SK-N-SH (cell line): Measurements from ENCODE around the gene SFMBT2. TPM values are rescaled to one million over a fixed set of nuclear protein-coding genes. Genes with fewer than 3 reads are reported as not detected.

Source experiments
- CTCF ChIA-PET: fragments of 300-600, 350-600 bp; formaldehyde crosslinking; extraction: SDS; loops from one replicate; lab custom pipeline; 2021; lab: Yijun Ruan, JAX
- POLR2A ChIA-PET: fragments of 350-600 bp; sonication (Branson Sonifier 250); formaldehyde crosslinking; extraction: SDS; loops from one replicate; lab custom pipeline; 2020; ENCODE audit warnings: antibody characterized with exemption, inconsistent platforms; lab: Yijun Ruan, JAX
- DNase-seq: peaks from one replicate; pipeline ENCODE4 v3.0.0; 2012
- H2AFZ ChIP-seq: fragments of 200-600 bp; sonication (generic); 2 replicates; pipeline ENCODE4 v1.8.1; 2016; ENCODE audit warnings: antibody characterized with exemption, mild to moderate bottlenecking, low read depth
- H3F3A ChIP-seq: fragments of 200-600 bp; sonication (generic); replicated peaks from 2 replicates; pipeline ENCODE3; 2016; ENCODE audit warnings: antibody characterized with exemption, mild to moderate bottlenecking; ENCODE audit not compliant: insufficient read depth
- H3K27ac ChIP-seq, 2 experiments: fragments of 200-500 bp in 1 of 2; fragments of 200-600 bp in 1 of 2; sonication (Bioruptor generic) in 1 of 2; sonication (generic), shearing (Covaris generic) in 1 of 2; 2 replicates each; pipeline versions ENCODE4 v1.5.1 to v1.6.1; 2014 to 2016; ENCODE audit warnings: low read depth in 2 of 2, inconsistent platforms in 1 of 2, low read length in 1 of 2, mild to moderate bottlenecking in 1 of 2, mixed read lengths in 1 of 2
- H3K27me3 ChIP-seq: fragments of 200-600 bp; sonication (generic), shearing (Covaris generic); 2 replicates; pipeline ENCODE4 v1.6.1; 2016; ENCODE audit warnings: mixed run types; ENCODE audit not compliant: insufficient read depth
- H3K36me3 ChIP-seq, 2 experiments: fragments of 200-500 bp in 1 of 2; fragments of 200-600 bp in 1 of 2; sonication (Bioruptor generic) in 1 of 2; sonication (generic) in 1 of 2; replicated peaks in 1 of 2; 2 replicates each; pipeline versions ENCODE3 to v1.5.1; 2014 to 2016; ENCODE audit warnings: low read length in 1 of 2, mild to moderate bottlenecking in 1 of 2; ENCODE audit not compliant: insufficient read depth in 2 of 2, control insufficient read depth in 1 of 2
- H3K4me1 ChIP-seq, 2 experiments: fragments of 200-500 bp in 1 of 2; fragments of 200-600 bp in 1 of 2; sonication (Bioruptor generic) in 1 of 2; sonication (generic), shearing (Covaris generic) in 1 of 2; 2 replicates each; pipeline versions ENCODE4 v1.5.1 to v1.6.1; 2014 to 2016; ENCODE audit warnings: low read depth in 1 of 2, low read length in 1 of 2, mixed run types in 1 of 2; ENCODE audit not compliant: insufficient read depth in 2 of 2, control insufficient read depth in 1 of 2
- H3K4me2 ChIP-seq: fragments of 200-600 bp; sonication (generic), shearing (Covaris generic); 2 replicates; pipeline ENCODE4 v1.6.1; 2017; ENCODE audit warnings: mixed run types
- H3K4me3 ChIP-seq, 2 experiments: fragments of 200-500 bp in 1 of 2; fragments of 200-600 bp in 1 of 2; sonication (Bioruptor generic) in 1 of 2; sonication (generic), shearing (Covaris generic) in 1 of 2; 2 replicates each; pipeline versions ENCODE4 v1.5.1 to v1.8.1; 2014 to 2016; ENCODE audit warnings: low read depth in 2 of 2, inconsistent platforms in 1 of 2, low read length in 1 of 2, mild to moderate bottlenecking in 1 of 2, mixed read lengths in 1 of 2, moderate library complexity in 1 of 2
- H3K79me2 ChIP-seq: fragments of 200-600 bp; sonication (generic); 2 replicates; pipeline ENCODE4 v1.8.1; 2017; ENCODE audit warnings: mild to moderate bottlenecking; ENCODE audit not compliant: insufficient read depth
- H3K9ac ChIP-seq: fragments of 200-600 bp; sonication (generic); 2 replicates; pipeline ENCODE4 v1.6.1; 2017; ENCODE audit warnings: mixed run types
- H3K9me2 ChIP-seq: fragments of 200-600 bp; sonication (generic); 2 replicates; pipeline ENCODE4 v1.6.1; 2017; ENCODE audit warnings: mixed run types
- H3K9me3 ChIP-seq: fragments of 200-600 bp; sonication (generic); 2 replicates; pipeline ENCODE4 v1.6.1; 2017; ENCODE audit warnings: mixed run types, mild to moderate bottlenecking, moderate library complexity
- H4K20me1 ChIP-seq: fragments of 200-600 bp; sonication (generic); 2 replicates; pipeline ENCODE4 v1.6.1; 2017; ENCODE audit warnings: mild to moderate bottlenecking, mixed run types; ENCODE audit not compliant: insufficient read depth
- ELF1 ChIP-seq: IDR thresholded peaks from 2 replicates; pipeline ENCODE4 v1.4.0; 2012
- EP300 ChIP-seq, 2 experiments: IDR thresholded peaks; 2 replicates each; pipeline versions ENCODE4 v1.4.0 to v1.6.1; 2012; ENCODE audit warnings: borderline replicate concordance in 1 of 2, low read depth in 1 of 2, low read length in 1 of 2
- EZH2phosphoT487 ChIP-seq: fragments of 200-600 bp; sonication (generic); IDR thresholded peaks from 2 replicates; pipeline ENCODE4 v1.6.1; 2017; ENCODE audit warnings: low read depth, mixed run types, mild to moderate bottlenecking, antibody characterized with exemption, moderate library complexity, borderline replicate concordance
- FOSL2 ChIP-seq: IDR thresholded peaks from 2 replicates; pipeline ENCODE4 v1.4.0; 2012; ENCODE audit warnings: low read depth, mild to moderate bottlenecking, moderate library complexity, borderline replicate concordance
- GABPA ChIP-seq: IDR thresholded peaks from 2 replicates; pipeline ENCODE4 v1.4.0; 2012; ENCODE audit warnings: low read depth, mild to moderate bottlenecking
- JUND ChIP-seq: IDR thresholded peaks from 2 replicates; pipeline ENCODE4 v1.4.0; 2012
- MXI1 ChIP-seq: IDR thresholded peaks from 2 replicates; pipeline ENCODE4 v1.6.1; 2012; ENCODE audit warnings: mild to moderate bottlenecking, low read depth, low read length, improper control_type of control experiment
- NFIC ChIP-seq: IDR thresholded peaks from 2 replicates; pipeline ENCODE4 v1.4.0; 2012; ENCODE audit warnings: borderline replicate concordance
- POLR2AphosphoS5 ChIP-seq: IDR thresholded peaks from 2 replicates; pipeline ENCODE4 v1.6.1; 2012; ENCODE audit warnings: low read depth, low read length
- RAD21 ChIP-seq: IDR thresholded peaks from 2 replicates; pipeline ENCODE4 v1.6.1; 2012; ENCODE audit warnings: mild to moderate bottlenecking, low read length
- RCOR1 ChIP-seq: fragments of 150-350 bp; IDR thresholded peaks from 2 replicates; pipeline ENCODE4 v1.6.1; 2017; ENCODE audit warnings: antibody characterized with exemption, low read length
- REST ChIP-seq: IDR thresholded peaks from 2 replicates; pipeline ENCODE4 v1.6.1; 2012; ENCODE audit warnings: mild to moderate bottlenecking, low read depth, low read length, moderate library complexity
- RFX5 ChIP-seq: IDR thresholded peaks from 2 replicates; pipeline ENCODE4 v1.6.1; 2012; ENCODE audit warnings: mild to moderate bottlenecking, improper control_type of control experiment, low read length
- RXRA ChIP-seq: IDR thresholded peaks from 2 replicates; pipeline ENCODE4 v1.4.0; 2012; ENCODE audit warnings: low read depth, mild to moderate bottlenecking, borderline replicate concordance
- SIN3A ChIP-seq: IDR thresholded peaks from 2 replicates; pipeline ENCODE4 v1.6.1; 2012; ENCODE audit warnings: low read depth, mild to moderate bottlenecking, low read length, moderate library complexity, borderline replicate concordance
- TAF1 ChIP-seq: IDR thresholded peaks from 2 replicates; pipeline ENCODE4 v1.6.1; 2012; ENCODE audit warnings: low read depth, mild to moderate bottlenecking, low read length, moderate library complexity, borderline replicate concordance
- TEAD4 ChIP-seq: IDR thresholded peaks from 2 replicates; pipeline ENCODE4 v1.4.0; 2012; ENCODE audit warnings: mild to moderate bottlenecking, borderline replicate concordance; ENCODE audit not compliant: insufficient read depth
- USF1 ChIP-seq: IDR thresholded peaks from 2 replicates; pipeline ENCODE4 v1.4.0; 2012; ENCODE audit warnings: low read depth, borderline replicate concordance
- USF2 ChIP-seq: fragments of 150-350 bp; IDR thresholded peaks from 2 replicates; pipeline ENCODE4 v1.6.1; 2017; ENCODE audit warnings: antibody characterized with exemption, low read length, low read depth, borderline replicate concordance
- WGBS: methylation state at CpG from one replicate; pipeline ENCODE4 v1.1.6; 2017; ENCODE audit warnings: low lambda C conversion rate; 5-methylcytosine and 5-hydroxymethylcytosine counted together
- polyA plus RNA-seq, 3 experiments: library from polyadenylated mRNA; depleted of rRNA; stranded (reverse); fragments of >200 nt; gene quantifications; 2 replicates each; pipeline ENCODE4 v1.2.3, GENCODE V29; 2012

The SFMBT2 gene
- polyA plus RNA-seq, 1 of the 3 experiments (the other 2 are of a cell fraction), result 0.20 TPM

GRCh38 chr10:7350541-7351195 is 60.2 kb downstream of the SFMBT2 start:
- no peak overlapping the region for H3K9ac ChIP-seq
- no peak overlapping the region for H3K4me2 ChIP-seq
- TF ChIP-seq EP300 (IDR thresholded peaks at IDR 0.05; ENCODE audit: borderline replicate concordance in 1 of 2, low read depth in 1 of 2, low read length in 1 of 2) (no peak), JUND (no peak), SIN3A (no peak), GABPA (no peak), USF1 (no peak), ELF1 (no peak), TAF1 (no peak), RFX5 (no peak), TEAD4 (no peak), MXI1 (no peak), USF2 (no peak), RCOR1 (no peak), POLR2AphosphoS5 (no peak), RXRA (no peak)
- H3F3A ChIP-seq, result no peaks in the 10 kb centered on the region
- H3K4me3 ChIP-seq, result no peak overlapping the region
- no peaks in the 10 kb centered on the region for H3K79me2 ChIP-seq
- WGBS, result 79% methylated on average over 3 of the region's 3 CpGs
- no peaks in the 10 kb centered on the region for H3K27me3 ChIP-seq
- no peak for DNase-seq
- no peaks in the 10 kb centered on the region for H4K20me1 ChIP-seq
- H3K9me2 ChIP-seq, result no peaks in the 10 kb centered on the region
- H3K9me3 ChIP-seq, result no peaks in the 10 kb centered on the region
- H3K4me1 ChIP-seq, result peaks cover 0 to 4% of the 10 kb centered on the region in 2 experiments; a peak in 2 of 4 replicates
- no peak overlapping the region for H3K27ac ChIP-seq
- no peaks in the 10 kb centered on the region for H3K36me3 ChIP-seq
- H2AFZ ChIP-seq, result no peak overlapping the region
- POLR2A ChIA-PET, result no interaction called here
- CTCF ChIA-PET, result interaction anchor here (1.1 to 1.6 kb wide), 2 partner anchors 11 to 80 kb away, joined by 3 to 4 read pairs; no protein-coding TSS in a partner anchor

GRCh38 chr10:7345717-7346116 is 65.1 kb downstream of the SFMBT2 start:
- no peaks in the 10 kb centered on the region for H3F3A ChIP-seq
- ChIA-PET POLR2A (interaction anchor here (0.7 kb wide), 1 partner anchor 12 kb away, joined by 3 read pairs; no protein-coding TSS in a partner anchor), CTCF (no interaction called here)
- no peak overlapping the region for H3K4me2 ChIP-seq
- H3K9me3 ChIP-seq, result no peaks in the 10 kb centered on the region
- H3K4me1 ChIP-seq, result no peaks in the 10 kb centered on the region
- no peaks in the 10 kb centered on the region for H3K79me2 ChIP-seq
- H3K27ac ChIP-seq, result no peak overlapping the region
- no peak overlapping the region for H2AFZ ChIP-seq
- 57% methylated on average over 10 of the region's 10 CpGs for WGBS
- H3K27me3 ChIP-seq, result no peaks in the 10 kb centered on the region
- H3K36me3 ChIP-seq, result no peaks in the 10 kb centered on the region
- TF ChIP-seq GABPA (no peak), EZH2phosphoT487 (no peak), MXI1 (no peak), RAD21 (no peak), RXRA (no peak), REST (no peak), TAF1 (no peak), NFIC (no peak), FOSL2 (no peak), USF2 (no peak)
- no peaks in the 10 kb centered on the region for H3K9me2 ChIP-seq
- no peak overlapping the region for H3K4me3 ChIP-seq
- no peaks in the 10 kb centered on the region for H4K20me1 ChIP-seq
- H3K9ac ChIP-seq, result no peak overlapping the region
- no peak for DNase-seq
